ENCODE measurements around the gene PDHX. TPM values are rescaled to one million over a fixed set of nuclear protein-coding genes. Genes with fewer than 3 reads are reported as not detected.

PDHX gene
- total RNA-seq, 2 experiments from 2014 or later, result 17.3 to 17.4 TPM

- ChIA-PET POLR2A (interaction anchor here (1.0 kb wide), 1 partner anchor 11 kb away, joined by 3 read pairs; no protein-coding TSS in a partner anchor), CTCF (no interaction called here)
- H3K36me3 Mint-ChIP-seq (ENCODE audit: low read depth), result peaks cover 67% of the 10 kb centered on the region
- H3K27ac ChIP-seq (ENCODE audit: low read depth in 1 of 2, low read length in 2 of 2), result no peak overlapping the region
- no peaks in the 10 kb centered on the region for H3K27me3 Mint-ChIP-seq
- no peak for DNase-seq
- intact Hi-C loops (cut with DNase I, micrococcal nuclease), result no loop called here
- H3K4me1 ChIP-seq (ENCODE audit: insufficient read depth, low read length), result no peaks in the 10 kb centered on the region
- H3K4me1 Mint-ChIP-seq (ENCODE audit: low read depth), result peaks cover 16% of the 10 kb centered on the region
- H3K9me3 Mint-ChIP-seq, result peaks cover under 1% of the 10 kb centered on the region
- no peak for ATAC-seq (ENCODE audit: poor library complexity)
- TF ChIP-seq CTCF (IDR thresholded peaks at IDR 0.05), result no peak
- H3K4me3 ChIP-seq (ENCODE audit: low read length), result no peak overlapping the region
- H3K9me3 ChIP-seq (ENCODE audit: control insufficient read depth in 1 of 2, insufficient read depth in 1 of 2, low read length in 2 of 2), result peaks cover 14 to 26% of the 10 kb centered on the region in 2 experiments
- H3K27ac Mint-ChIP-seq, result no peak overlapping the region
- H3K27me3 ChIP-seq (ENCODE audit: control insufficient read depth in 1 of 2, insufficient read depth in 2 of 2, low read length in 2 of 2), result no peaks in the 10 kb centered on the region
- peaks cover 6% of the 10 kb centered on the region for H3K36me3 ChIP-seq (ENCODE audit: insufficient read depth, low read length)
- H3K4me3 Mint-ChIP-seq, result no peak overlapping the region
Measured at GRCh38 chr11:34904421-34904955, 11.9 kb upstream of the PDHX start.

GRCh38 chr11:34905666-34906065 lies 10.8 kb upstream of the PDHX start:
- peaks cover 6% of the 10 kb centered on the region for H3K36me3 ChIP-seq (ENCODE audit: insufficient read depth, low read length)
- Mint-ChIP-seq H3K4me1 (ENCODE audit: low read depth) (peaks cover 16% of the 10 kb centered on the region), H3K9me3 (no peaks in the 10 kb centered on the region), H3K27ac (no peak overlapping the region), H3K27me3 (no peaks in the 10 kb centered on the region), H3K36me3 (ENCODE audit: low read depth) (peaks cover 55% of the 10 kb centered on the region), H3K4me3 (no peak overlapping the region)
- peaks cover 8 to 14% of the 10 kb centered on the region in 2 experiments for H3K9me3 ChIP-seq (ENCODE audit: control insufficient read depth in 1 of 2, insufficient read depth in 1 of 2, low read length in 2 of 2)
- intact Hi-C loops (cut with DNase I, micrococcal nuclease), result no loop called here
- H3K27me3 ChIP-seq (ENCODE audit: control insufficient read depth in 1 of 2, insufficient read depth in 2 of 2, low read length in 2 of 2), result no peaks in the 10 kb centered on the region
- ATAC-seq (ENCODE audit: poor library complexity), result no peak
- H3K4me3 ChIP-seq (ENCODE audit: low read length), result no peak overlapping the region
- no peak for TF ChIP-seq CTCF (IDR thresholded peaks at IDR 0.05)
- DNase-seq, result no peak
- H3K27ac ChIP-seq (ENCODE audit: low read depth in 1 of 2, low read length in 2 of 2), result no peak overlapping the region
- CTCF ChIA-PET, result no interaction called here
- POLR2A ChIA-PET, result no interaction called here
- no peaks in the 10 kb centered on the region for H3K4me1 ChIP-seq (ENCODE audit: insufficient read depth, low read length)

- H3K36me3 Mint-ChIP-seq (ENCODE audit: low read depth), result peaks cover 43% of the 10 kb centered on the region
- H3K4me3 Mint-ChIP-seq, result no peak overlapping the region
- Histone ChIP-seq H3K27ac (ENCODE audit: low read depth in 1 of 2, low read length in 2 of 2) (no peak overlapping the region), H3K4me1 (ENCODE audit: insufficient read depth, low read length) (no peaks in the 10 kb centered on the region), H3K4me3 (ENCODE audit: low read length) (no peak overlapping the region), H3K27me3 (ENCODE audit: control insufficient read depth in 1 of 2, insufficient read depth in 2 of 2, low read length in 2 of 2) (no peaks in the 10 kb centered on the region), H3K36me3 (ENCODE audit: insufficient read depth, low read length) (no peaks in the 10 kb centered on the region), H3K9me3 (ENCODE audit: control insufficient read depth in 1 of 2, insufficient read depth in 1 of 2, low read length in 2 of 2) (no peaks in the 10 kb centered on the region)
- ATAC-seq (ENCODE audit: poor library complexity) (no peak), DNase-seq (no peak)
- no peaks in the 10 kb centered on the region for H3K27me3 Mint-ChIP-seq
- peaks cover 21% of the 10 kb centered on the region for H3K4me1 Mint-ChIP-seq (ENCODE audit: low read depth)
- TF ChIP-seq CTCF (IDR thresholded peaks at IDR 0.05), result no peak
- no peak overlapping the region for H3K27ac Mint-ChIP-seq
- ChIA-PET POLR2A (no interaction called here), CTCF (no interaction called here)
- intact Hi-C loops (cut with DNase I, micrococcal nuclease), result no loop called here
- H3K9me3 Mint-ChIP-seq, result no peaks in the 10 kb centered on the region
Measured at GRCh38 chr11:34907934-34908593, 8.4 kb upstream of the PDHX start.

All from CD4-positive, alpha-beta T cell (primary cell).